Measurements from ENCODE around the gene MTCL1.

Gene MTCL1

GRCh38 chr18:8773980-8774379, 68.6 kb downstream of the MTCL1 start:
- H3K4me3 ChIP-seq (ENCODE audit: low read length) = no peak overlapping the region
- TF ChIP-seq ZNF274 (IDR thresholded peaks at IDR 0.05; ENCODE audit: low read depth, low read length) = no peak

DNA sequence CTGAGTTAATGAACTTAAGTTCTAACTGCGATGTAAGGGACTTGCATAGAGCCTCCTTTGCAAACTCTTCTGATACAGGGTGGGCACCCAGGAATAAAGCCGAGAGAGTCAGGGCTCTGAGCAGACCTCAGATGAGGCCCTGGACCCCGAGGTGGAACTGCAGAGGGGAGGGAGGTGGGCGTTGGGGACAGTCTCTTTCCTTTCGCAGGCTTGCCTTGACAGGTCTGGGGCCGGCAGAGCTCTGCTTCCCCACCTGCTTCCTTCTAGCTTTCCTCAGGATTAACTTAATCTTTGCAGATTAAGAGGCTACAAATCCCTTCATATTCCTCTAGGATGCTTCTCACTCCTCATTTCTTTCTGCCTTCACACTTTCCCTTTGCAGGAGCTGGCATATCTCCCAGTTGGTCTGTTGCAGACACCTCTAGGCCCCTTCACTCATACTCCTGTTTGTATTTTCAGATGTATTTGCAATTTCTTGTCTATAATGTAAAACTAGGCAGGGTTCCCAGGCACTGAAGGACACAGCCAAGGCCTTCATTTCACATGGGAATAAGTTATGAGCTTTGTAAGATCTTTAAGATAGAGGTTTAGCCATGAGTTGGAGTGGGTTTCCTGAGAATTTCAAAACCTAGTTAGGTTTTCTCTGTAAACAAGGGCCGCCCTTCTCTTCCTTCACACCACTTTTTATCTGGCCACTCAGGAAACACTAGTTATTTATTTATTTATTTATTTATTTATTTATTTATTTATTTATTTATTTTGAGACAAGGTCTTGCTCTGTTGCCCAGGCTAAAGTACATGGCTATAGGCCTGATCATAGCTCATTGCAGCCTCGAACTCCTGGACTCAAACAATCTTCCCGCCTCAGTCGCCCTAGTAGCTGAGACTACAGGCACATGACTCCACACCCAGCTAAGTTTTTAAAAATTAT, 70.9 kb downstream of the MTCL1 start:
- H3K4me3 ChIP-seq (ENCODE audit: low read length) = no peak overlapping the region
- no peak for TF ChIP-seq ZNF274 (IDR thresholded peaks at IDR 0.05; ENCODE audit: low read depth, low read length)

- H3K4me3 ChIP-seq (ENCODE audit: low read length) = no peak overlapping the region
- TF ChIP-seq ZNF274 (IDR thresholded peaks at IDR 0.05; ENCODE audit: low read depth, low read length) = no peak
Measured at GRCh38 chr18:8777846-8778245, 72.5 kb downstream of the MTCL1 start.

GRCh38 chr18:8778386-8778785, 73.0 kb downstream of the MTCL1 start:
- no peak overlapping the region for H3K4me3 ChIP-seq (ENCODE audit: low read length)
- no peak for TF ChIP-seq ZNF274 (IDR thresholded peaks at IDR 0.05; ENCODE audit: low read depth, low read length)

DNA sequence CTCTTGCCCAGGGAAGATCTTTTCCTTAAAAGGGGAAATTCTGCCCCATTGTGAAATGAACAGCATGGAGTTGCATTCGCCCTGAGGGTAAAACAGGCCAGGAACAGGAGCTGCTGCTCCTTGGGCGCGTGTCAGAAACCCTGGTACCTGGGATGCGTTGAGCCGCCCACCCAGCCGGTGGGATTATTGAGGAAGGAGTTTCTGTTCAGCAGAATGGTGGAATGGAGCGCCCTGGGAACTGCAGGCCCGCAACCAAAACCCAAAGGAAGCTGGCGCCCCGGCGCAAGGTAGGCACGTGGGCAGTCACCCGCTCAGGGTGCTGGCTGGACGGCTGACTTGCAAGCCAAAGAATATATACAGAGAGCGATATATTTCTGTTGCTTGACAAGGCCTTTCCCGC, 73.5 kb downstream of the MTCL1 start:
- no peak overlapping the region for H3K4me3 ChIP-seq (ENCODE audit: low read length)
- no peak for TF ChIP-seq ZNF274 (IDR thresholded peaks at IDR 0.05; ENCODE audit: low read depth, low read length)

DNA sequence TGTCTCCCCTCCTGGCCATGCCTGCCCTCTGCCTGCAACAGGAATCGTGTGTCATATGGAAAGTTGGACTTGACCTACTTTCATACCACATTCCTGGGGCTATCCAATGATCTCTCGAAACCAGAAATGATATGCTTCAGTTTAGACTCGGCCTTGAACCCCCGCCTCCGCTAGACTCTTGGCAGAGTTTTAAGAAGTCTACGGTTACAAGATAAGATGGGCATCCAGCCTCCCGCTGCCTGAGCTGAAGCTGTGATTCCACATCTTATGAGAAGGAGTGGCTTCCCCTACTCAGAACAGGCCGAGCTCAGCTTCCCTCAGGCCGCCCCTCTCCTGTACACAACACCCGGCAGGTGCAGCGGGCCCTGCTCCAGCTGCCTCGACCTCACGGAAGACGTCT, 73.9 kb downstream of the MTCL1 start:
- no peak for TF ChIP-seq ZNF274 (IDR thresholded peaks at IDR 0.05; ENCODE audit: low read depth, low read length)
- no peak overlapping the region for H3K4me3 ChIP-seq (ENCODE audit: low read length)

GRCh38 chr18:8780227-8780626, 74.9 kb downstream of the MTCL1 start:
- H3K4me3 ChIP-seq (ENCODE audit: low read length) = no peak overlapping the region
- TF ChIP-seq ZNF274 (IDR thresholded peaks at IDR 0.05; ENCODE audit: low read depth, low read length) = no peak

DNA sequence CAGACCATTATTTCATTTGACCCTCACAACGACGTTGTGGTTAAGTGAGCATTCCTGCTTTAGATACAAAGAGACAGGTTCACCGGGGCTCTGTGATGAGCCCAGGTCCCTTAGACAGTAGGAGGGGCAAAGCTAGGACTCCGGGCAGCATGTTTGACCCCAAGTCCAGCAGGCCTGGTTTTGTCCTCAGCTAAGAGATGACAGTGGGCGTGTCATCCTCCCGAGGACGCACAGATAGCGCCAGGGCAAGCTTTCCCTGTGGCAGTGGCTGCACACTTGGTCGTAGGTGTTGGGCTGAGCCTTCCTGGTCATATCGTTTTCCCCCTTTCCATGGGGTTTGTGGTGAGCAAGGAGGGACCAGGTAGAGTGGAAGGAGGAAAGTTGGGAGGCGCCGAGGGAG, 76.3 kb downstream of the MTCL1 start:
- no peak for TF ChIP-seq ZNF274 (IDR thresholded peaks at IDR 0.05; ENCODE audit: low read depth, low read length)
- H3K4me3 ChIP-seq (ENCODE audit: low read length) = no peak overlapping the region

GRCh38 chr18:8783335-8783993, 78.1 kb downstream of the MTCL1 start:
- no peak overlapping the region for H3K4me3 ChIP-seq (ENCODE audit: low read length)
- TF ChIP-seq ZNF274 (IDR thresholded peaks at IDR 0.05; ENCODE audit: low read depth, low read length) = no peak

DNA sequence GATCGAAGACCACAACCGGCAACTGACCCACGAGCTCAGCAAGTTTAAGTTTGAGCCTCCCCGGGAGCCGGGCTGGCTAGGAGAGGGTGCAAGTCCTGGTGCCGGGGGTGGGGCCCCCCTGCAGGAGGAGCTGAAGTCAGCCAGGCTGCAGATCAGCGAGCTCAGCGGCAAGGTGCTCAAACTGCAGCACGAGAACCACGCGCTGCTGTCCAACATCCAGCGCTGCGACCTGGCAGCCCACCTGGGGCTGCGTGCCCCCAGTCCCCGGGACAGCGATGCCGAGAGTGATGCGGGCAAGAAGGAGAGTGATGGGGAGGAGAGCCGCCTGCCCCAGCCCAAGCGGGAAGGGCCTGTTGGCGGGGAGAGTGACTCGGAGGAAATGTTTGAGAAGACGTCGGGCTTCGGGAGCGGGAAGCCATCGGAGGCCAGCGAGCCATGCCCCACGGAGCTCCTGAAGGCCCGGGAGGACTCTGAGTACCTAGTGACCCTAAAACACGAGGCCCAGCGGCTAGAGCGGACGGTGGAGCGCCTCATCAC, 78.7 kb downstream of the MTCL1 start:
- H3K4me3 ChIP-seq (ENCODE audit: low read length) = no peak overlapping the region
- TF ChIP-seq ZNF274 (IDR thresholded peaks at IDR 0.05; ENCODE audit: low read depth, low read length) = no peak

DNA sequence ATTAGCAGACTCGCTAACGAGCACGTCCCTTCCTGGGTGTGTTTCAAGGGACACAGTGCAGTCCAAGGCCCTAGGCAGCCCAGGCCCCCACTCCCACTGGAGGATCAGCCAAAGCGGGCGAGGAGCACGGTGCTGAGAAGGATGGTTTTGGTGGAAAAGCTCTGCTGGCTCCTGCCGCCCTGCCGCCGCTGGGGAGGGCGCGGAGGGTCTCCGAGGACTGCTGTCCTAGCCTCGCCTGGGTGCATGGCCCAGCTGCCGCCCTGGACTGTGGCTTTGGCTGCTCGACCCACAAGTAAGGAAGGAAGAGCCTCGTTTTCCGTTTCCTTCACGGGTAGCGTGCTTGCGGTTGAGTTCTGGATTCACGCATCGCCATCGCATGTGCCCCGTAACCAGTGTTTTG, 79.9 kb downstream of the MTCL1 start:
- no peak for TF ChIP-seq ZNF274 (IDR thresholded peaks at IDR 0.05; ENCODE audit: low read depth, low read length)

DNA sequence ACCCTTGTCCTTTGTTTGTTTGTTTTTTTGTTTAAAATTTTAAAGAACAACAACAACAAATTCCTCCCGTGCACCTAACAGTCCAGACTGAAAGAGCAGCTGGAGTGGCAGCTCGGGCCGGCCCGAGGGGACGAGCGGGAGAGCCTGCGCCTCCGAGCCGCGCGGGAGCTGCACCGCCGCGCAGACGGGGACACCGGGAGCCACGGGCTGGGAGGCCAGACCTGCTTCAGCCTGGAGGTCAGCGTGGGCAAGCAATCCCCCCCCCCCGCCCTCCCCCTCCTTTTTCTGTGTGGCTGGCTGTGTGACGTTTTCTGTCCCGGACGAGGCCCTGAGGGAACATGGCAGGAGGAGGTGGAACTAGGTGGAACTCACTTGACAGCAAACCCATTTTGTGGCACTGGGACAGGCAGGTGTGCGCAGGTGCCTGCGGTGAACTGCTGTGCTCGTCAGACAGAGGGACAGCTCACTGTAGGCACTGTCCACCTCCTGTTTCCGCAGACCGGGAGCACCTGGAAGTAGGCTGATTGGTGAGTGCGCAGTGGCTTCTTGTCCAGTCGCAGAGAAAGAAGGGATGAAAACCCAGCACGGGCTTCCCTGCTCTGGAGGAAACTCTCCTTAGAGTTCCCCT, 80.6 kb downstream of the MTCL1 start:
- no peak for TF ChIP-seq ZNF274 (IDR thresholded peaks at IDR 0.05; ENCODE audit: low read depth, low read length)
- H3K4me3 ChIP-seq (ENCODE audit: low read length) = no peak overlapping the region

More for the DNA sequence above, 79.9 kb downstream of the MTCL1 start:
- no peak overlapping the region for H3K4me3 ChIP-seq (ENCODE audit: low read length)

- no peak overlapping the region for H3K4me3 ChIP-seq (ENCODE audit: low read length)
- no peak for TF ChIP-seq ZNF274 (IDR thresholded peaks at IDR 0.05; ENCODE audit: low read depth, low read length)
Measured at GRCh38 chr18:8786483-8787370, 81.4 kb downstream of the MTCL1 start.

GRCh38 chr18:8787371-8787670, 82.0 kb downstream of the MTCL1 start:
- no peak overlapping the region for H3K4me3 ChIP-seq (ENCODE audit: low read length)

More at GRCh38 chr18:8787371-8787670, 82.0 kb downstream of the MTCL1 start:
- TF ChIP-seq ZNF274 (IDR thresholded peaks at IDR 0.05; ENCODE audit: low read depth, low read length) = no peak
